Activated naive CD4-positive, alpha-beta T cell treated with anti-CD3 and anti-CD28 coated beads, Interleukin-2, amount 10 ng/mL, durations not matched to agents 7 days and 5 days (primary cell): ENCODE measurements around the gene BRD3.

Source experiments
- CTCF ChIA-PET: fragments of 350-600 bp; sonication (Branson Sonifier 250); formaldehyde crosslinking; loops from one replicate; lab custom pipeline; 2021; ENCODE audit warnings: antibody characterized with exemption; lab: Charles Lee
- DNase-seq: peaks from one replicate; pipeline ENCODE4 v3.0.0-alpha.2; 2020
- H3K27ac Mint-ChIP-seq: one replicate; pipeline ENCODE4 v1.8.0; 2021; ENCODE audit warnings: mild to moderate bottlenecking, moderate library complexity, mixed read lengths
- H3K27me3 Mint-ChIP-seq: one replicate; pipeline ENCODE4 v1.8.0; 2021; ENCODE audit warnings: mild to moderate bottlenecking, mixed read lengths
- H3K36me3 Mint-ChIP-seq: one replicate; pipeline ENCODE4 v1.8.0; 2021; ENCODE audit warnings: mixed read lengths
- H3K4me1 Mint-ChIP-seq: one replicate; pipeline ENCODE4 v1.8.0; 2021; ENCODE audit warnings: mixed read lengths
- H3K4me3 Mint-ChIP-seq: one replicate; pipeline ENCODE4 v1.8.0; 2021; ENCODE audit warnings: mild to moderate bottlenecking, moderate library complexity, mixed read lengths
- H3K9me3 Mint-ChIP-seq: one replicate; pipeline ENCODE4 v1.8.0; 2021; ENCODE audit warnings: mixed read lengths

BRD3 gene

GRCh38 chr9:134061688-134062371 lies 6.0 kb downstream of the BRD3 start:
- Mint-ChIP-seq H3K27ac (no peak overlapping the region), H3K4me1 (peaks cover 52% of the 10 kb centered on the region), H3K27me3 (no peaks in the 10 kb centered on the region), H3K9me3 (no peaks in the 10 kb centered on the region), H3K36me3 (peaks cover 3% of the 10 kb centered on the region), H3K4me3 (no peak overlapping the region)
- CTCF ChIA-PET = interaction anchor here (1.3 kb wide), 1 partner anchor 11 kb away, joined by 3 read pairs; no protein-coding TSS in a partner anchor
- peak; percentile 14 for DNase-seq

- CTCF ChIA-PET = interaction anchor here (1.3 kb wide), 1 partner anchor 10 kb away, joined by 3 read pairs; no protein-coding TSS in a partner anchor
- no peak overlapping the region for H3K27ac Mint-ChIP-seq
- no peaks in the 10 kb centered on the region for H3K27me3 Mint-ChIP-seq
- H3K4me3 Mint-ChIP-seq = no peak overlapping the region
- DNase-seq = peak; percentile 17
- H3K36me3 Mint-ChIP-seq = peaks cover 3% of the 10 kb centered on the region
- no peaks in the 10 kb centered on the region for H3K9me3 Mint-ChIP-seq
- peaks cover 50% of the 10 kb centered on the region for H3K4me1 Mint-ChIP-seq
Observed at GRCh38 chr9:134061019-134061687, 6.7 kb downstream of the BRD3 start.

- no peak overlapping the region for H3K4me3 Mint-ChIP-seq
- CTCF ChIA-PET = no interaction called here
Observed at GRCh38 chr9:134060546-134060945, 7.3 kb downstream of the BRD3 start.

GRCh38 chr9:134059661-134060395 lies 8.0 kb downstream of the BRD3 start:
- Mint-ChIP-seq H3K4me3 (no peak overlapping the region), H3K36me3 (no peaks in the 10 kb centered on the region), H3K4me1 (peaks cover 38% of the 10 kb centered on the region), H3K27me3 (no peaks in the 10 kb centered on the region), H3K27ac (no peak overlapping the region), H3K9me3 (no peaks in the 10 kb centered on the region)
- peak; percentile 29 for DNase-seq
- CTCF ChIA-PET = no interaction called here

More at GRCh38 chr9:134060546-134060945, 7.3 kb downstream of the BRD3 start:
- DNase-seq = peak; percentile 11
- H3K9me3 Mint-ChIP-seq = no peaks in the 10 kb centered on the region
- no peaks in the 10 kb centered on the region for H3K27me3 Mint-ChIP-seq
- peaks cover under 1% of the 10 kb centered on the region for H3K36me3 Mint-ChIP-seq
- no peak overlapping the region for H3K27ac Mint-ChIP-seq
- H3K4me1 Mint-ChIP-seq = peaks cover 44% of the 10 kb centered on the region

- Mint-ChIP-seq H3K27me3 (no peaks in the 10 kb centered on the region), H3K4me3 (no peak overlapping the region), H3K4me1 (peaks cover 33% of the 10 kb centered on the region), H3K9me3 (no peaks in the 10 kb centered on the region), H3K36me3 (no peaks in the 10 kb centered on the region), H3K27ac (no peak overlapping the region)
- CTCF ChIA-PET = no interaction called here
- DNase-seq = peak; percentile 16
Observed at GRCh38 chr9:134059188-134059641, 8.6 kb downstream of the BRD3 start.

- H3K27ac Mint-ChIP-seq = no peak overlapping the region
- peaks cover 33% of the 10 kb centered on the region for H3K4me1 Mint-ChIP-seq
- DNase-seq = peak; percentile 8
- H3K9me3 Mint-ChIP-seq = no peaks in the 10 kb centered on the region
- no peaks in the 10 kb centered on the region for H3K36me3 Mint-ChIP-seq
- no peaks in the 10 kb centered on the region for H3K27me3 Mint-ChIP-seq
- CTCF ChIA-PET = no interaction called here
- H3K4me3 Mint-ChIP-seq = no peak overlapping the region
Observed at GRCh38 chr9:134058716-134059115, 9.1 kb downstream of the BRD3 start.

- Mint-ChIP-seq H3K36me3 (no peaks in the 10 kb centered on the region), H3K9me3 (no peaks in the 10 kb centered on the region), H3K4me1 (peaks cover 30% of the 10 kb centered on the region), H3K27ac (no peak overlapping the region), H3K4me3 (no peak overlapping the region), H3K27me3 (no peaks in the 10 kb centered on the region)
- CTCF ChIA-PET = no interaction called here
- peak; percentile 17 for DNase-seq
Observed at GRCh38 chr9:134057751-134058701, 9.8 kb downstream of the BRD3 start.

GRCh38 chr9:134057307-134057657 lies 10.5 kb downstream of the BRD3 start:
- CTCF ChIA-PET = no interaction called here
- no peak overlapping the region for H3K4me3 Mint-ChIP-seq
- DNase-seq = peak; percentile 9
- H3K36me3 Mint-ChIP-seq = no peaks in the 10 kb centered on the region
- H3K27ac Mint-ChIP-seq = no peak overlapping the region
- no peaks in the 10 kb centered on the region for H3K9me3 Mint-ChIP-seq
- H3K4me1 Mint-ChIP-seq = peaks cover 27% of the 10 kb centered on the region
- H3K27me3 Mint-ChIP-seq = no peaks in the 10 kb centered on the region

- DNase-seq = peak; percentile 18
- H3K4me3 Mint-ChIP-seq = no peak overlapping the region
- CTCF ChIA-PET = no interaction called here
- H3K4me1 Mint-ChIP-seq = peaks cover 27% of the 10 kb centered on the region
- H3K36me3 Mint-ChIP-seq = no peaks in the 10 kb centered on the region
- no peak overlapping the region for H3K27ac Mint-ChIP-seq
- no peaks in the 10 kb centered on the region for H3K27me3 Mint-ChIP-seq
- no peaks in the 10 kb centered on the region for H3K9me3 Mint-ChIP-seq
Observed at GRCh38 chr9:134056483-134057306, 11.1 kb downstream of the BRD3 start.

- H3K36me3 Mint-ChIP-seq = peaks cover 6% of the 10 kb centered on the region
- CTCF ChIA-PET = no interaction called here
- no peaks in the 10 kb centered on the region for H3K9me3 Mint-ChIP-seq
- H3K27ac Mint-ChIP-seq = no peak overlapping the region
- no peaks in the 10 kb centered on the region for H3K27me3 Mint-ChIP-seq
- DNase-seq = no peak
- H3K4me3 Mint-ChIP-seq = no peak overlapping the region
- H3K4me1 Mint-ChIP-seq = peaks cover 24% of the 10 kb centered on the region
Observed at GRCh38 chr9:134055981-134056461, 11.8 kb downstream of the BRD3 start.

- H3K4me3 Mint-ChIP-seq = no peak overlapping the region
- no peaks in the 10 kb centered on the region for H3K27me3 Mint-ChIP-seq
- DNase-seq = peak; percentile 14
- H3K9me3 Mint-ChIP-seq = no peaks in the 10 kb centered on the region
- CTCF ChIA-PET = no interaction called here
- H3K27ac Mint-ChIP-seq = no peak overlapping the region
- H3K36me3 Mint-ChIP-seq = peaks cover 9% of the 10 kb centered on the region
- H3K4me1 Mint-ChIP-seq = peaks cover 15% of the 10 kb centered on the region
Observed at GRCh38 chr9:134054891-134055811, 12.7 kb downstream of the BRD3 start.
